DND-41 (cell line): ENCODE results near the gene SIRPB2.

Experiments
- ATAC-seq: fragments of 200-7000 bp; cut with Tn5 transposase; 3 replicates; pipeline ENCODE4 v1.9.1; 2021; ENCODE audit warnings: low read depth; ENCODE audit not compliant: insufficient read depth
- DNase-seq: peaks from one replicate; pipeline ENCODE4 v3.0.0-alpha.2; 2020
- H2AFZ ChIP-seq: 2 replicates; pipeline ENCODE4 v1.6.0; 2012; ENCODE audit warnings: low read depth, low read length
- H3K27ac ChIP-seq: 2 replicates; pipeline ENCODE4 v1.5.1; 2012; ENCODE audit warnings: low read length, inconsistent platforms
- H3K27me3 ChIP-seq: fragments of 200-600 bp; sonication (generic); 2 replicates; pipeline ENCODE4 v1.6.0; 2012; ENCODE audit warnings: low read length, mild to moderate bottlenecking, inconsistent platforms; ENCODE audit not compliant: insufficient read depth, poor library complexity
- H3K36me3 ChIP-seq: 2 replicates; pipeline ENCODE4 v1.5.1; 2012; ENCODE audit warnings: low read length, inconsistent platforms; ENCODE audit not compliant: insufficient read depth
- H3K4me1 ChIP-seq: 2 replicates; pipeline ENCODE4 v1.5.1; 2012; ENCODE audit warnings: mild to moderate bottlenecking, low read length; ENCODE audit not compliant: insufficient read depth
- H3K4me2 ChIP-seq: 2 replicates; pipeline ENCODE4 v1.6.0; 2012; ENCODE audit warnings: mild to moderate bottlenecking, moderate library complexity, low read length, inconsistent platforms; ENCODE audit not compliant: insufficient read depth
- H3K4me3 ChIP-seq, 2 experiments: fragments of 200-600 bp in 1 of 2; shearing (Covaris generic) in 1 of 2; 2 replicates each; pipeline ENCODE4 v1.5.1; 2012 to 2016; ENCODE audit warnings: inconsistent platforms in 2 of 2, low read length in 2 of 2, mild to moderate bottlenecking in 2 of 2, low read depth in 1 of 2, moderate library complexity in 1 of 2
- H3K79me2 ChIP-seq: 2 replicates; pipeline ENCODE4 v1.6.0; 2012; ENCODE audit warnings: low read length, inconsistent platforms; ENCODE audit not compliant: insufficient read depth
- H3K9ac ChIP-seq: 2 replicates; pipeline ENCODE4 v1.6.0; 2012; ENCODE audit warnings: low read depth, mild to moderate bottlenecking, inconsistent platforms, low read length, moderate library complexity
- H3K9me3 ChIP-seq: 2 replicates; pipeline ENCODE4 v1.5.1; 2012; ENCODE audit warnings: low read length, moderate library complexity, mild to moderate bottlenecking, inconsistent platforms; ENCODE audit not compliant: insufficient read depth, severe bottlenecking
- H4K20me1 ChIP-seq: 2 replicates; pipeline ENCODE4 v1.6.0; 2012; ENCODE audit warnings: low read length; ENCODE audit not compliant: insufficient read depth
- CTCF ChIP-seq: IDR thresholded peaks from 2 replicates; pipeline ENCODE4 v1.5.1; 2012; ENCODE audit warnings: borderline replicate concordance, low read length, moderate library complexity, mild to moderate bottlenecking; ENCODE audit not compliant: poor library complexity, severe bottlenecking; ENCODE audit errors: extremely low read depth
- EZH2 ChIP-seq: IDR thresholded peaks from 3 replicates; pipeline ENCODE4 v1.6.1; 2012; ENCODE audit warnings: borderline replicate concordance, low read depth, mild to moderate bottlenecking, moderate library complexity, low read length, inconsistent platforms; ENCODE audit not compliant: severe bottlenecking

SIRPB2 gene

DNA sequence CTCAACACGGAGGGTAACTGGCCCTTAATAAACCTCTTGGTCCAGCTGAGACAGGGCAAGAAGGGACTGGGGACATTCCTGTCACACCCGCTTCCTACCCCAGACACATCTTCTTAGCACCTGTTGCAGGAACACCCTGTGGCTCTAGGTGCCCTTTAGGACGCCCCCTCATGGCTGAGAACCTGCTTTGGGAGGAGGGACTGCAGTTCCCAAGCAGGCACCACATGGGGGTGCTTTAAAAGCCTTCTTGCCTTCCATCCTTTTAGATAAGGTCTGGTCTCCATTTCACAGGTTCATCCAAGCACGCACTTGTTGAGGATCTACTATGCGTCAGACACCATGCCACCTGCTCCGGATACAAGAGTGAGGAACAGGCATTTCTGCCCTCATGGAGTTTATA is 51.2 kb downstream of the SIRPB2 start:
- ATAC-seq (no peak), DNase-seq (peak; percentile 31)
- Histone ChIP-seq H3K9me3 (no peaks in the 10 kb centered on the region), H3K79me2 (no peaks in the 10 kb centered on the region), H2AFZ (no peak overlapping the region), H3K4me2 (no peak overlapping the region), H3K36me3 (peaks cover 42% of the 10 kb centered on the region), H3K27ac (no peak overlapping the region), H3K9ac (no peak overlapping the region), H4K20me1 (0 out of 2 replicates have a peak, but pooled peaks cover 3% of the 10 kb centered on the region), H3K4me1 (peaks cover 9% of the 10 kb centered on the region), H3K27me3 (no peaks in the 10 kb centered on the region), H3K4me3 (no peak overlapping the region)
- TF ChIP-seq CTCF (peak; percentile 64), EZH2 (no peak)

DNA sequence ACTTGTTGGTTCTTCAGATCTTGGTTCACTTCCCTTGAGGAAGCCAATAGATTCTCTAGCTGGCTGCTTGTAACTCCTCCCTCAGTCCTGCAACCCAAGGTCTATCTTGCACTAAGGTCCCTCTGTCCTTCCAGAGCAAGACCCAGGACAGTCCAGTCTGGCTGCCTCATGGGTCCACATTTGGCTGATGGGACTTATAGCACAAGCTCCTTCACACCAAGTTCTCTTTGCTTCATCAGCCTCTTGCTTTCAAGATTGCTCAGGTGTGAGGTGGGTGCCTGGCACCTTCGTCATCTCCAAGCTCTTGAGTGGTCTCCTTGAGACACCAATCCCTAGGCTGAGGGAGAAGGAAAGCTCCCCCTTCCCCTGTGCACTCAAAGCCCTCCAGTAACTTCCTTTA is 52.9 kb downstream of the SIRPB2 start:
- Histone ChIP-seq H3K27ac (no peak overlapping the region), H3K4me1 (peaks cover 24% of the 10 kb centered on the region), H2AFZ (no peak overlapping the region), H3K36me3 (peaks cover 25% of the 10 kb centered on the region), H3K9me3 (no peaks in the 10 kb centered on the region), H3K4me2 (no peak overlapping the region), H3K4me3 (no peak overlapping the region), H4K20me1 (peaks cover 3% of the 10 kb centered on the region; the same call in 1 of the 2 replicates), H3K9ac (no peak overlapping the region), H3K27me3 (no peaks in the 10 kb centered on the region), H3K79me2 (no peaks in the 10 kb centered on the region)
- ATAC-seq (no peak), DNase-seq (no peak)
- TF ChIP-seq CTCF (no peak), EZH2 (no peak)

GRCh38 chr20:1437235-1437904 is 53.9 kb downstream of the SIRPB2 start:
- H3K79me2 ChIP-seq, result no peaks in the 10 kb centered on the region
- peak; percentile 53 for ATAC-seq
- no peaks in the 10 kb centered on the region for H3K27me3 ChIP-seq
- no peak overlapping the region for H3K9ac ChIP-seq
- no peak overlapping the region for H3K27ac ChIP-seq
- H3K4me3 ChIP-seq, result no peak overlapping the region
- peak; percentile 78 for DNase-seq
- H4K20me1 ChIP-seq, result peaks cover 3% of the 10 kb centered on the region; the same call in 1 of the 2 replicates
- peaks cover 24% of the 10 kb centered on the region for H3K4me1 ChIP-seq
- TF ChIP-seq EZH2 (no peak), CTCF (peak; percentile 97)
- H3K4me2 ChIP-seq, result no peak overlapping the region
- no peaks in the 10 kb centered on the region for H3K9me3 ChIP-seq
- no peak overlapping the region for H2AFZ ChIP-seq
- H3K36me3 ChIP-seq, result peaks cover 16% of the 10 kb centered on the region; the same call in 1 of the 2 replicates

- Histone ChIP-seq H3K4me3 (no peak overlapping the region), H3K36me3 (0 out of 2 replicates have a peak, but pooled peaks cover 5% of the 10 kb centered on the region), H3K9ac (no peak overlapping the region), H3K9me3 (no peaks in the 10 kb centered on the region), H3K4me1 (peaks cover 24% of the 10 kb centered on the region), H4K20me1 (peaks cover 3% of the 10 kb centered on the region; the same call in 1 of the 2 replicates), H3K79me2 (no peaks in the 10 kb centered on the region), H3K27me3 (no peaks in the 10 kb centered on the region), H3K27ac (no peak overlapping the region), H2AFZ (no peak overlapping the region), H3K4me2 (no peak overlapping the region)
- no peak for TF ChIP-seq CTCF
- no peak for TF ChIP-seq EZH2
- no peak for ATAC-seq
- DNase-seq, result no peak
Measured at GRCh38 chr20:1436263-1436662, 55.0 kb downstream of the SIRPB2 start.
